Stimulated activated naive B cell treated with anti-CD40 and anti-IgM and Interleukin-4, amounts not matched to agents 10 μg/mL and 1 μg/mL and 100 μg/mL, for 72 hours (primary cell): ENCODE data around the gene ANAPC16.
"Not testable (repeated sequence)": the region's sequence is repeated elsewhere in the genome, so short reads cannot be mapped to it uniquely, and the experiment has no call there.

ENCODE experiments used
- ATAC-seq, 2 donors: fragments of 150-1000 bp; cut with Tn5 transposase; replicated peaks; 2 replicates each; pipeline ENCODE4 v1.10.0; 2021; ENCODE audit warnings: moderate library complexity in 1 of 2
- DNase-seq: peaks from one replicate; pipeline ENCODE4 v3.0.0; 2021
- H3K27ac Mint-ChIP-seq: one replicate; pipeline ENCODE4 v1.8.0; 2022; ENCODE audit warnings: mild to moderate bottlenecking, mixed read lengths
- H3K27me3 Mint-ChIP-seq, 2 donors: one replicate each; pipeline ENCODE4 v1.8.0; 2022; ENCODE audit warnings: mixed read lengths in 2 of 2
- H3K36me3 Mint-ChIP-seq, 2 donors: one replicate each; pipeline ENCODE4 v1.8.0; 2022; ENCODE audit warnings: mixed read lengths in 2 of 2, mild to moderate bottlenecking in 1 of 2
- H3K4me1 Mint-ChIP-seq, 2 donors: one replicate each; pipeline ENCODE4 v1.8.0; 2022; ENCODE audit warnings: mixed read lengths in 2 of 2, mild to moderate bottlenecking in 1 of 2
- H3K4me3 Mint-ChIP-seq, 2 donors: one replicate each; pipeline ENCODE4 v1.8.0; 2022; ENCODE audit warnings: mild to moderate bottlenecking in 2 of 2, mixed read lengths in 2 of 2, moderate library complexity in 1 of 2
- H3K9me3 Mint-ChIP-seq, 2 donors: one replicate each; pipeline ENCODE4 v1.8.0; 2022; ENCODE audit warnings: mixed read lengths in 2 of 2, mild to moderate bottlenecking in 1 of 2

The ANAPC16 gene

GRCh38 chr10:72224191-72224590 is 8.4 kb downstream of the ANAPC16 start:
- H3K27me3 Mint-ChIP-seq, DNase-seq, H3K9me3 Mint-ChIP-seq, ATAC-seq: not testable (repeated sequence)
- Mint-ChIP-seq H3K4me1 (peaks cover 32 to 58% of the 10 kb centered on the region in 2 donors), H3K36me3 (peaks cover 16 to 29% of the 10 kb centered on the region in 2 donors), H3K27ac (peak overlapping the region; percentile 80), H3K4me3 (peak overlapping the region in 1 of 2 donors; percentile 32)

DNA sequence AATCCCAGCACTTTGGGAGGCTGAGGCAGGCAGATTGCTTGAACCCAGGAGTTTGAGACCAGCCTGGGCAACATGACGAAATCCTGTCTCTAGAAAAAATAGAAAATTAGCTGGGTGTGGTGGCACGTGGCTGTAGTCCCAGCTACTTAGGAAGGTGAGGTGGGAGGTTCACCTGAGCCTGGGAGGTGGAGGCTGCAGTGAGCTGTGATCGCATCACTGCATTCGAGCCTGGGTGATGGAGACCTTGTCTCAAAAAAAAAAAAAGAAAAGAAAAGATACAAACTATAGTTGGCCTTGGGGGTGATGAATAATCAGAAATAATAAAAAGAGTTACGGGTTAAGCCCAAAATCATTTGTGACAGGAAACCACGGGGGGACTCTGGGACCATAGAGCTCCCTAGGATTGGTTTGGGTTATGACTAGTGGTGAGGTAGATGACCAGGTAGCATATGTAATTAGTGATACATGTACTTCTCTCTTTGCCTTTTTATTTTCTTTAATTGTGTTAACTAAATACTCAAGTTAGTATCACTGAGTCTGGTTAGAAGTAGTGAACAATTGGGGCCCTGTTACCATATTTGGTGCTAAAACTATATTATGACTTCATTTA is 10.7 kb downstream of the ANAPC16 start:
- no peak overlapping the region for H3K4me3 Mint-ChIP-seq
- peaks cover 20 to 29% of the 10 kb centered on the region in 2 donors for H3K36me3 Mint-ChIP-seq
- DNase-seq (no peak), ATAC-seq (no peak)
- H3K27ac Mint-ChIP-seq: peak overlapping the region; percentile 88
- no peaks in the 10 kb centered on the region for H3K9me3 Mint-ChIP-seq
- H3K27me3 Mint-ChIP-seq: no peaks in the 10 kb centered on the region
- H3K4me1 Mint-ChIP-seq: peaks cover 31 to 54% of the 10 kb centered on the region in 2 donors

GRCh38 chr10:72227826-72228225 is 12.0 kb downstream of the ANAPC16 start:
- H3K4me3 Mint-ChIP-seq: no peak overlapping the region
- DNase-seq: no peak
- H3K36me3 Mint-ChIP-seq: peaks cover 24 to 29% of the 10 kb centered on the region in 2 donors
- no peaks in the 10 kb centered on the region for H3K27me3 Mint-ChIP-seq
- H3K27ac Mint-ChIP-seq: peak overlapping the region; percentile 47
- ATAC-seq: no peak
- H3K9me3 Mint-ChIP-seq: no peaks in the 10 kb centered on the region
- peaks cover 30 to 50% of the 10 kb centered on the region in 2 donors for H3K4me1 Mint-ChIP-seq

DNA sequence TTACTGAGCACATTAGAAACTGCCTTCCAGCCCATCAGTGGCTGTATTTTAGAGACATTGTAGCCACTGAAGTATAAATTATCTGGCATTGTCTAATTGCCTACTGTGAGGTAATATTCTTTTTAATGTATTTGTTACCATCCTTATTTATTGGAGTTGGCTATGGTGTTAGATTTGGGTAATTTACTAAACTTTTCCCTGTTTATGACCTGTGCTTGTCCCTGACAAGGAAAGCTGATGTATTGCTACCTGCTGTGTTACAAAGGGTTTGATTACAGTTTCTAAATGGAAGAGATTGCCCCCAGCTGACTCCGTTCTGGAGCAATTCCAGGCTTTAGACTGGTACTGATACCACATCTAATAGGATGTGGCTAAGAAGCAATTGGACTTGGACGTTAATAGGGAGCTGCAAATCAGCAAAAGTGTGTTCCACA is 12.5 kb downstream of the ANAPC16 start:
- DNase-seq (no peak), ATAC-seq (no peak)
- Mint-ChIP-seq H3K27ac (no peak overlapping the region), H3K4me1 (peaks cover 29 to 45% of the 10 kb centered on the region in 2 donors), H3K27me3 (no peaks in the 10 kb centered on the region), H3K4me3 (no peak overlapping the region), H3K9me3 (no peaks in the 10 kb centered on the region), H3K36me3 (peaks cover 28 to 33% of the 10 kb centered on the region in 2 donors)

DNA sequence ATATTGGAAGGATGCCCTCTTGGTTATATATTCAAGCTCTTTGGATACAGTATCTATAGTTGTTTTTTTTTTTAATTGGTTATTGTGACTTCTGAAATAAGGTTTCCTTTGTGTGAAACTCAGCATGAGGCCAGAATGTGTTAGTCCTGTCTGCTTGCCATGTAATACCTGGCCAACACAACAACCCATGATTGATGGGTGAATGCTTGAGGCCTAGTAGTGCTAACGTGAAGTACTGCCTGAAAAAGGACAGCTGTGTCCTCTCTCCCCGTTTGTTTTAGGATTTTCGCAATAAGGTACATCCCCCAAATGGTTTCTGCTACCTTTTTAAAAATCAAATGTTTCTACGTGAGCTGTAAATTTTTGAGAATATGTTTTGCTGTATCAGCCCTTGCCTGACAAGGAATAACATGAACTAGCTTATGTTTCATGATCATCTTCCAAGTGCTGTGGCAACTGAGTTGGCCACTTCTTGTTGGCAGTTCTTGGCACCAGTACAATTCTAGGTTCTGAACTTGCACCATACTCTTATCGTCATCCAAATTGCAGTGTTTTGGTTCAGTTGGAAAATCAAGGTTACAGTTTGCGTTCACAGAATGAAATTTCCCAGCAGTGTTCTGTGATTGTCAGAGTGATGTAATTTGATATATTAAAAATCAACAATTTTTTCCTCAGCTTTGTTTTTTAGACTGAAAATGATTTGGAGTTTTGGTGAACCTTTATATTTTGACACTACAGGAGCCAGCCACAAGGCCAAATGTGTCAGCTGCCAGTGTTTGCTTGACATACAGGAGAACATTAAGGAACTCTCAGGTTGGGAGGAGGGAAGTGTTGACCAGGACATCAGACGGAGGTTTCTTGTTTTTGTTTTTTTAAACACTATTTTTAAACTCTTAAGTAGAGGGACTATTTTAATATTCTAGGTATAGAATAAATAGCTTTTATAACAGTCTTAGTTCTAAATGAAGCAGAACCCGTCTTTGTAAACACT is 13.7 kb downstream of the ANAPC16 start:
- no peak overlapping the region for H3K4me3 Mint-ChIP-seq
- H3K9me3 Mint-ChIP-seq: no peaks in the 10 kb centered on the region
- no peak for DNase-seq
- ATAC-seq: no peak
- H3K36me3 Mint-ChIP-seq: peaks cover 22 to 31% of the 10 kb centered on the region in 2 donors
- H3K4me1 Mint-ChIP-seq: peaks cover 19 to 33% of the 10 kb centered on the region in 2 donors
- no peaks in the 10 kb centered on the region for H3K27me3 Mint-ChIP-seq
- peak overlapping the region; percentile 38 for H3K27ac Mint-ChIP-seq

DNA sequence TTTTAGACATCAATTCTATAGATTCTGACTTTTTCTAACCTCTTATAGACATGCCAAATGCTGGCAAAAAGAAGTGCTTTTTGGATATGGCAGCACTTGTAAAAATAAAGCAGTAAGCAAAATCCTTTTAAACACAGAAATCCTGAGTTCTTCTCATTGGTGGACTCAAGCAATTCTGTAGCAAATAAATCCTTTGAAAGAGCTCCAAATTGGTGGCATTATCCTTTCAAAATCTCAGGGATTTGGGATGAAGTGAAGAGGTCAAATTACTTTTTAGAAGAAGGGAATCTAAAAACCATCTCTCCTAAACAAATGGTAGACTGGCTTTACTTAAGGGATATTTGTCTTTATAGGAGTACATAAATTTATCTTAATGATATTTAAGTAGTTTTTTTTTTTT is 17.8 kb downstream of the ANAPC16 start:
- H3K9me3 Mint-ChIP-seq: no peaks in the 10 kb centered on the region
- peak overlapping the region; percentile 42 for H3K27ac Mint-ChIP-seq
- DNase-seq: no peak
- H3K4me3 Mint-ChIP-seq: no peak overlapping the region
- H3K4me1 Mint-ChIP-seq: peaks cover 13 to 14% of the 10 kb centered on the region in 2 donors
- H3K27me3 Mint-ChIP-seq: no peaks in the 10 kb centered on the region
- peaks cover 35% of the 10 kb centered on the region in 2 donors for H3K36me3 Mint-ChIP-seq
- ATAC-seq: no peak

DNA sequence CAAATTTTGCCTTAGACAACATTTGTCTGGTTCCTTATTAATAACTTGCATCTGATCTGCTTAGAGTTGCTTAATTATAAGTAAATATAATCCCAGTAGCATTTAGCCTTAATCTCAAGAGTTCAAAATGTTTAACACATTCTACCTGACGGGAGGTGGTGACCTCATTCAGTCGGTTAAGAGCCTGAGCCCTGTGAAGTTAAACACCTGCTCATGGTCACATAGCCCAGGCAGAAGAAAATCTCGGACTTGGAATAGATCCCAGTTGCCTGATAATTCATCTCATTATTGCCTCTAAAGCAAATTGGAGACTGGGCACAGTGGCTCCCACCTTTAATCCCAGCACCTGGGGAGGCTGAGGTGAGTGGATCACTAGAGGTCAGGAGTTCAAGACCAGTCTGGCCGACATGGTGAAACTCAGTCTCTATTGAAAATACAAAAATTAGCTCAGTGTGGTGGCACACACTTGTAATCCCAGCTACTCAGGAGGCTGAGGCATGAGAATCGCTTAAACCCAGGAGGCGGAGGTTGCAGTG is 18.8 kb downstream of the ANAPC16 start:
- DNase-seq (no peak), ATAC-seq (no peak)
- H3K4me3 Mint-ChIP-seq: no peak overlapping the region
- peaks cover 10 to 16% of the 10 kb centered on the region in 2 donors for H3K4me1 Mint-ChIP-seq
- H3K9me3 Mint-ChIP-seq: no peaks in the 10 kb centered on the region
- no peaks in the 10 kb centered on the region for H3K27me3 Mint-ChIP-seq
- H3K27ac Mint-ChIP-seq: no peak overlapping the region
- H3K36me3 Mint-ChIP-seq: peaks cover 29 to 36% of the 10 kb centered on the region in 2 donors

- Mint-ChIP-seq H3K4me3 (no peak overlapping the region), H3K9me3 (no peaks in the 10 kb centered on the region), H3K4me1 (peaks cover 13 to 24% of the 10 kb centered on the region in 2 donors), H3K27ac (peak overlapping the region; percentile 75), H3K27me3 (no peaks in the 10 kb centered on the region), H3K36me3 (peaks cover 24 to 33% of the 10 kb centered on the region in 2 donors)
- ATAC-seq (no peak), DNase-seq (no peak)
These were observed 19.9 kb downstream of the ANAPC16 start for GRCh38 chr10:72235544-72236279.

GRCh38 chr10:72238392-72239175 is 22.8 kb downstream of the ANAPC16 start:
- DNase-seq (no peak), ATAC-seq (no peak)
- Mint-ChIP-seq H3K4me1 (peaks cover 29 to 53% of the 10 kb centered on the region in 2 donors), H3K27me3 (no peaks in the 10 kb centered on the region), H3K9me3 (no peaks in the 10 kb centered on the region), H3K27ac (no peak overlapping the region), H3K4me3 (no peak overlapping the region), H3K36me3 (peaks cover 13 to 20% of the 10 kb centered on the region in 2 donors)

GRCh38 chr10:72239409-72239808 is 23.6 kb downstream of the ANAPC16 start:
- Mint-ChIP-seq H3K27me3 (no peaks in the 10 kb centered on the region), H3K4me3 (peak overlapping the region; percentile 0 to 15), H3K36me3 (peaks cover 13 to 20% of the 10 kb centered on the region in 2 donors), H3K27ac (peak overlapping the region; percentile 11), H3K9me3 (no peaks in the 10 kb centered on the region), H3K4me1 (peaks cover 34 to 61% of the 10 kb centered on the region in 2 donors)
- DNase-seq (no peak), ATAC-seq (peak; percentile 56 to 64)

- Mint-ChIP-seq H3K27me3 (no peaks in the 10 kb centered on the region), H3K4me1 (peaks cover 41 to 71% of the 10 kb centered on the region in 2 donors), H3K27ac (no peak overlapping the region), H3K36me3 (peaks cover 13 to 17% of the 10 kb centered on the region in 2 donors), H3K9me3 (no peaks in the 10 kb centered on the region), H3K4me3 (no peak overlapping the region)
- ATAC-seq (no peak), DNase-seq (no peak)
These were observed 24.6 kb downstream of the ANAPC16 start for GRCh38 chr10:72240371-72240770.

GRCh38 chr10:72241691-72242252 is 26.0 kb downstream of the ANAPC16 start:
- DNase-seq (no peak), ATAC-seq (no peak)
- Mint-ChIP-seq H3K27me3 (no peaks in the 10 kb centered on the region), H3K4me3 (peak overlapping the region in 1 of 2 donors; percentile 39), H3K4me1 (peaks cover 45 to 83% of the 10 kb centered on the region in 2 donors), H3K9me3 (no peaks in the 10 kb centered on the region), H3K36me3 (peaks cover 5 to 9% of the 10 kb centered on the region in 2 donors), H3K27ac (peak overlapping the region; percentile 91)

DNA sequence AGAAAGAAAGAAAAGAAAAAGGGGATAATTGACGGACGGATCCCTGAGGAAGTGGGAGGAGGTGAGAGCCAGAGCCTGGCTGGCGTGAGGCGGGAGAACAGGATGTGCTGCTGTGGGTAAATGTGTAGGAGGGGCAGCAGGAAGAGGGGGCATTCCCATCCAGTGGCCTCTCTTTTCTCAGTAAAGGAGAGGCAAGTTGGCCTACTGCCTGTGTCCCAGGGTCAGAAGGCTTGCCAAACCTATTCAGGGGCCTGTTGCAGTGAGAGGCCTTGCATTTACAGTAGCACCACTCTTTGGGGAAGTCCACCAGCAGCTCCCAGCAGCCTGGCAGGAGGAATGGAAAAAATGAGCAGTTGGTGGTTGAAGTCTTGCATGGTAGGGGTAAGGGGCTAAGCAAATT is 26.9 kb downstream of the ANAPC16 start:
- Mint-ChIP-seq H3K36me3 (peaks cover 0 to 5% of the 10 kb centered on the region in 2 donors), H3K4me3 (peak overlapping the region; percentile 2 to 32), H3K27ac (peak overlapping the region; percentile 84), H3K9me3 (no peaks in the 10 kb centered on the region), H3K4me1 (peaks cover 45 to 91% of the 10 kb centered on the region in 2 donors), H3K27me3 (no peaks in the 10 kb centered on the region)
- ATAC-seq (peak; percentile 75 to 76), DNase-seq (peak; percentile 66)
